ENCODE measurements around the gene PSD2. TPM values are rescaled to one million over a fixed set of nuclear protein-coding genes. Genes with fewer than 3 reads are reported as not detected.

PSD2 gene
- not detected in 2 replicates for total RNA-seq

- intact Hi-C loops (cut with micrococcal nuclease): no loop called here
Observed at GRCh38 chr5:139795074-139796001, at the start of gene PSD2. TSS of gene PSD2 (plus strand) at chr5:139795808. CDS start at chr5:139809441, 13,633 bp downstream.

- intact Hi-C loops (cut with micrococcal nuclease): no loop called here
Observed at GRCh38 chr5:139746691-139747582, 48.7 kb upstream of the PSD2 start.

GRCh38 chr5:139747583-139748504, 47.8 kb upstream of the PSD2 start:
- intact Hi-C loops (cut with micrococcal nuclease): no loop called here

- intact Hi-C loops (cut with micrococcal nuclease): no loop called here
Observed at GRCh38 chr5:139748505-139748826, 47.1 kb upstream of the PSD2 start.

GRCh38 chr5:139749242-139749641, 46.4 kb upstream of the PSD2 start:
- intact Hi-C loops (cut with micrococcal nuclease): no loop called here

- intact Hi-C loops (cut with micrococcal nuclease): no loop called here
Observed at GRCh38 chr5:139751236-139751635, 44.4 kb upstream of the PSD2 start.

GRCh38 chr5:139752506-139753473, 42.8 kb upstream of the PSD2 start:
- intact Hi-C loops (cut with micrococcal nuclease): no loop called here

- intact Hi-C loops (cut with micrococcal nuclease): no loop called here
Observed at GRCh38 chr5:139755892-139756671, 39.5 kb upstream of the PSD2 start.

- intact Hi-C loops (cut with micrococcal nuclease): no loop called here
Observed at GRCh38 chr5:139756971-139757370, 38.6 kb upstream of the PSD2 start.

- intact Hi-C loops (cut with micrococcal nuclease): no loop called here
Observed at GRCh38 chr5:139757727-139758509, 37.7 kb upstream of the PSD2 start.

- intact Hi-C loops (cut with micrococcal nuclease): no loop called here
Observed at GRCh38 chr5:139758510-139759075, 37.0 kb upstream of the PSD2 start.

GRCh38 chr5:139759219-139759721, 36.3 kb upstream of the PSD2 start:
- intact Hi-C loops (cut with micrococcal nuclease): no loop called here

GRCh38 chr5:139760066-139761056, 35.2 kb upstream of the PSD2 start:
- intact Hi-C loops (cut with micrococcal nuclease): no loop called here

GRCh38 chr5:139761057-139761450, 34.6 kb upstream of the PSD2 start:
- intact Hi-C loops (cut with micrococcal nuclease): no loop called here

GRCh38 chr5:139761501-139761900, 34.1 kb upstream of the PSD2 start:
- intact Hi-C loops (cut with micrococcal nuclease): no loop called here

- intact Hi-C loops (cut with micrococcal nuclease): no loop called here
Observed at GRCh38 chr5:139762615-139763170, 32.9 kb upstream of the PSD2 start.

All from T-helper 2 cell treated with Interferon-gamma antibody and Interleukin-4, amounts not matched to agents 100 ng/mL and 5 ng/mL, for 36 hours (primary cell).